Body of pancreas (tissue), 4 donors: ENCODE measurements around the gene YES1.

ENCODE experiments used
- CTCF ChIP-seq, 7 experiments: fragments of 450-650 bp in 4 of 7; fragments of 200-600 bp in 3 of 7; sonication (generic) in 3 of 7; IDR thresholded peaks; one replicate each; pipeline ENCODE4 v1.5.1; 2016 to 2019; ENCODE audit warnings: antibody characterized with exemption in 7 of 7
- POLR2A ChIP-seq, 3 donors: fragments of 450-650 bp; IDR thresholded peaks; one replicate each; pipeline ENCODE4 v1.6.1; 2016; ENCODE audit warnings: antibody characterized with exemption in 3 of 3, mild to moderate bottlenecking in 2 of 3

DNA sequence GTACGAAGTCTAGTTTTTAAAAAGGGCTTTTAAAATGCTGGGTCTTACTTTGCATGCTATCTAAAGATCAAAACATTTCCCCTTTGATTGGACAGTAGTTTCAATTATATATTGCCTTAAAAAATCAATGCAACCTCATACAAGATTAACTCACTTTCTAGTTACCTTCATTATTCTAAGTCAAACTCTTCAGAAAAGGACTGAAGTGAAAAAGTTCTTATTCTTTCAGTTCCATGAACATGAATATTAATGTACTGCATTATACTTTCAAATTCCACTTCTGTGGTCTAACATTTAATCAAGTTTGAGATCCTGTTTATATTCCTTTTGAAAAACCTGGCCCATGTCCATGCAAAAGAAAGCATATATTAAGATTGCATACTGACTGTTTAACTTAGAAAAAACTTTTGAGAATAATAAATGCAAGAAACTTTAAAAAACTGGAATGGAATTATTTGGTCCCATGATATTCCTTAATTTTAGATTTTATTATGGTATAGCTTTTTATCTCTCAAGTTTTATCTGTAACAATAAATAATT, 88.4 kb downstream of the YES1 start:
- TF ChIP-seq CTCF (IDR thresholded peaks at IDR 0.05) (no peak), POLR2A (IDR thresholded peaks at IDR 0.05) (no peak)
